Mammary epithelial cell (primary cell): ENCODE results near the gene DENND1A.

Source experiments
- CTCF ChIP-seq, 2 donors: IDR thresholded peaks in 1 of 2; conservative IDR thresholded peaks in 1 of 2; 2 replicates each; pipeline ENCODE4 v1.5.1; 2011 to 2012; ENCODE audit warnings: inconsistent platforms in 2 of 2, low read length in 2 of 2, mild to moderate bottlenecking in 2 of 2, control low read depth in 1 of 2, low read depth in 1 of 2; ENCODE audit not compliant: insufficient read depth in 1 of 2; ENCODE audit errors: extremely low read depth in 1 of 2
- EZH2 ChIP-seq: IDR thresholded peaks from 2 replicates; pipeline ENCODE4 v1.6.1; 2012; ENCODE audit warnings: low read length, inconsistent platforms, borderline replicate concordance

GRCh38 chr9:123425261-123425821 lies 504.6 kb downstream of the DENND1A start:
- no peak for TF ChIP-seq CTCF (conservative IDR thresholded peaks at IDR 0.05 in 1 of 2, IDR thresholded peaks at IDR 0.05 in 1 of 2; ENCODE audit: extremely low read depth in 1 of 2, insufficient read depth in 1 of 2, low read depth in 1 of 2, low read length in 2 of 2)
- TF ChIP-seq EZH2, result no peak
